AG04450 (cell line): ENCODE results near the gene CRHR1. TPM values are rescaled to one million over a fixed set of nuclear protein-coding genes. Genes with fewer than 3 reads are reported as not detected.

ENCODE experiments used
- CTCF ChIA-PET: fragments of 300-600, 350-600 bp; formaldehyde crosslinking; extraction: SDS; loops from one replicate; lab custom pipeline; 2022; ENCODE audit warnings: antibody characterized with exemption, inconsistent platforms; lab: Charles Lee
- POLR2A ChIA-PET: fragments of 350-600 bp; formaldehyde crosslinking; extraction: SDS; loops from one replicate; lab custom pipeline; 2021; ENCODE audit warnings: antibody characterized with exemption, inconsistent platforms; lab: Yijun Ruan, JAX
- DNase-seq: peaks from one replicate; pipeline ENCODE4 v3.0.0-alpha.2; 2011; ENCODE audit warnings: low read depth, low spot score
- H3K27ac ChIP-seq: one replicate; pipeline ENCODE4 v1.5.1; 2012; ENCODE audit warnings: low read depth, low read length, control low read depth
- H3K27me3 ChIP-seq: one replicate; pipeline ENCODE4 v1.6.0; 2012; ENCODE audit warnings: low read length; ENCODE audit not compliant: control insufficient read depth, insufficient read depth
- H3K4me3 ChIP-seq: 2 replicates; pipeline ENCODE4 v1.5.1; 2011; ENCODE audit warnings: mild to moderate bottlenecking, low read depth, low read length, control low read depth
- H3K9me3 ChIP-seq: 2 replicates; pipeline ENCODE4 v1.5.1; 2012; ENCODE audit warnings: low read length; ENCODE audit not compliant: control insufficient read depth, insufficient read depth
- CTCF ChIP-seq: IDR thresholded peaks from 2 replicates; pipeline ENCODE4 v1.5.1; 2011; ENCODE audit warnings: low read depth, low read length, control low read depth, inconsistent platforms
- polyA plus RNA-seq: library from polyadenylated mRNA; depleted of rRNA; stranded (reverse); fragments of >200 nt; gene quantifications from 2 replicates; pipeline ENCODE4 v1.2.3, GENCODE V29; 2011

Gene CRHR1
- polyA plus RNA-seq, 1 experiment, result not detected

GRCh38 chr17:45768000-45768399 is 16.1 kb upstream of the CRHR1 start:
- ChIA-PET CTCF (no interaction called here), POLR2A (no interaction called here)
- DNase-seq, result no peak
- H3K9me3 ChIP-seq, result no peaks in the 10 kb centered on the region
- peaks cover 16% of the 10 kb centered on the region for H3K27me3 ChIP-seq
- H3K27ac ChIP-seq, result no peak overlapping the region
- no peak overlapping the region for H3K4me3 ChIP-seq
- no peak for TF ChIP-seq CTCF

- ChIA-PET CTCF (interaction anchor here (0.7 to 1.3 kb wide), 2 partner anchors 123 to 131 kb away, joined by 3 read pairs; no protein-coding TSS in a partner anchor), POLR2A (no interaction called here)
- no peak for TF ChIP-seq CTCF
- Histone ChIP-seq H3K27me3 (peaks cover 11% of the 10 kb centered on the region), H3K27ac (no peak overlapping the region), H3K9me3 (no peaks in the 10 kb centered on the region; the same call in 1 of the 2 replicates), H3K4me3 (no peak overlapping the region)
- DNase-seq, result no peak
Observed at GRCh38 chr17:45770632-45771270, 13.4 kb upstream of the CRHR1 start.

- no peak overlapping the region for H3K27ac ChIP-seq
- H3K27me3 ChIP-seq, result peaks cover 11% of the 10 kb centered on the region
- ChIA-PET CTCF (interaction anchor here (0.7 to 1.3 kb wide), 2 partner anchors 122 to 131 kb away, joined by 3 read pairs; no protein-coding TSS in a partner anchor), POLR2A (no interaction called here)
- no peak for DNase-seq
- H3K9me3 ChIP-seq, result no peaks in the 10 kb centered on the region; the same call in 1 of the 2 replicates
- no peak overlapping the region for H3K4me3 ChIP-seq
- no peak for TF ChIP-seq CTCF
Observed at GRCh38 chr17:45771271-45771959, 12.7 kb upstream of the CRHR1 start.

GRCh38 chr17:45775148-45775547 is 9.0 kb upstream of the CRHR1 start:
- Histone ChIP-seq H3K4me3 (no peak overlapping the region), H3K27me3 (peaks cover 9% of the 10 kb centered on the region), H3K27ac (no peak overlapping the region), H3K9me3 (no peaks in the 10 kb centered on the region; the same call in 1 of the 2 replicates)
- no peak for TF ChIP-seq CTCF
- ChIA-PET POLR2A (no interaction called here), CTCF (no interaction called here)
- DNase-seq, result no peak

- Histone ChIP-seq H3K27me3 (peaks cover 9% of the 10 kb centered on the region), H3K9me3 (no peaks in the 10 kb centered on the region; the same call in 1 of the 2 replicates), H3K4me3 (no peak overlapping the region), H3K27ac (no peak overlapping the region)
- no peak for DNase-seq
- ChIA-PET CTCF (no interaction called here), POLR2A (no interaction called here)
- TF ChIP-seq CTCF, result no peak
Observed at GRCh38 chr17:45775576-45776011, 8.5 kb upstream of the CRHR1 start.
